ENCODE results near the gene IRX2.

IRX2 gene

GRCh38 chr5:2708751-2709150 lies 42.7 kb downstream of the IRX2 start:
- H3K4me3 ChIP-seq: no peak overlapping the region
- H3K4me1 ChIP-seq: no peaks in the 10 kb centered on the region
- no peaks in the 10 kb centered on the region for H3K9me3 ChIP-seq
- peaks cover 0 to 18% of the 10 kb centered on the region in 2 donors for H3K27me3 ChIP-seq
- H3K27ac ChIP-seq: no peak overlapping the region
- H3K36me3 ChIP-seq: no peaks in the 10 kb centered on the region
- peak in 1 of 2 donors; percentile 42 for DNase-seq
- TF ChIP-seq, protein P1, sequence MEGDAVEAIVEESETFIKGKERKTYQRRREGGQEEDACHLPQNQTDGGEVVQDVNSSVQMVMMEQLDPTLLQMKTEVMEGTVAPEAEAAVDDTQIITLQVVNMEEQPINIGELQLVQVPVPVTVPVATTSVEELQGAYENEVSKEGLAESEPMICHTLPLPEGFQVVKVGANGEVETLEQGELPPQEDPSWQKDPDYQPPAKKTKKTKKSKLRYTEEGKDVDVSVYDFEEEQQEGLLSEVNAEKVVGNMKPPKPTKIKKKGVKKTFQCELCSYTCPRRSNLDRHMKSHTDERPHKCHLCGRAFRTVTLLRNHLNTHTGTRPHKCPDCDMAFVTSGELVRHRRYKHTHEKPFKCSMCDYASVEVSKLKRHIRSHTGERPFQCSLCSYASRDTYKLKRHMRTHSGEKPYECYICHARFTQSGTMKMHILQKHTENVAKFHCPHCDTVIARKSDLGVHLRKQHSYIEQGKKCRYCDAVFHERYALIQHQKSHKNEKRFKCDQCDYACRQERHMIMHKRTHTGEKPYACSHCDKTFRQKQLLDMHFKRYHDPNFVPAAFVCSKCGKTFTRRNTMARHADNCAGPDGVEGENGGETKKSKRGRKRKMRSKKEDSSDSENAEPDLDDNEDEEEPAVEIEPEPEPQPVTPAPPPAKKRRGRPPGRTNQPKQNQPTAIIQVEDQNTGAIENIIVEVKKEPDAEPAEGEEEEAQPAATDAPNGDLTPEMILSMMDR (IDR thresholded peaks at IDR 0.05): no peak
- intact Hi-C loops (cut with DNase I; ENCODE audit: low total_unique reads): no loop called here

- H3K36me3 ChIP-seq: no peaks in the 10 kb centered on the region
- DNase-seq: no peak
- no peak overlapping the region for H3K4me3 ChIP-seq
- H3K4me1 ChIP-seq: no peaks in the 10 kb centered on the region
- no peak overlapping the region for H3K27ac ChIP-seq
- H3K27me3 ChIP-seq: peaks cover 0 to 18% of the 10 kb centered on the region in 2 donors
- TF ChIP-seq, protein P1 (IDR thresholded peaks at IDR 0.05): no peak
- H3K9me3 ChIP-seq: no peaks in the 10 kb centered on the region
- intact Hi-C loops (cut with DNase I; ENCODE audit: low total_unique reads): no loop called here
These were observed 43.3 kb downstream of the IRX2 start for GRCh38 chr5:2708132-2708531.

DNA sequence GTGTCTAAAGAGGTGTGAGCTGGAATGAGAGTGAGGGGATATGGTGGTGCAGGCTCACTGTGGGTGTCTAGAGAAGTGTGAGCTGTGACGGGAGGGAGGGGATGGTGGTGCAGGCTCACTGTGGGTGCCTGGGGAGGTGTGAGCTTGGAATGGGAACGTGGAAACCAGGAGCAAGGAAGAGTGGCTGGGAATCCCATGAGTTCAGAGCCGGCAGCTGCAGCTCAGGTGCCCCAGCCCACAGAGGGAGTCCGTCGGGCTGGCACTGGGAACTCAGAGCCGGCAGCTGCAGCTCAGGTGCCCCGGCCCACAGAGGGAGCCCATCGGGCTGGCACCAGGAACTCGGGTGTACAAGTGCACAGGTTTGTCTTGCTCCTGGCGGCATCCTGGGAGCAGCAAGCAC lies 45.6 kb downstream of the IRX2 start:
- no peak for DNase-seq
- peaks cover 0 to 19% of the 10 kb centered on the region in 2 donors for H3K27me3 ChIP-seq
- no peaks in the 10 kb centered on the region for H3K9me3 ChIP-seq
- no peaks in the 10 kb centered on the region for H3K4me1 ChIP-seq
- TF ChIP-seq, protein P1 (IDR thresholded peaks at IDR 0.05): no peak
- H3K27ac ChIP-seq: no peak overlapping the region
- no peak overlapping the region for H3K4me3 ChIP-seq
- H3K36me3 ChIP-seq: no peaks in the 10 kb centered on the region
- intact Hi-C loops (cut with DNase I; ENCODE audit: low total_unique reads): no loop called here

GRCh38 chr5:2704806-2705645 lies 46.5 kb downstream of the IRX2 start:
- no peak for DNase-seq
- no peaks in the 10 kb centered on the region for H3K4me1 ChIP-seq
- intact Hi-C loops (cut with DNase I; ENCODE audit: low total_unique reads): no loop called here
- no peak overlapping the region for H3K27ac ChIP-seq
- H3K9me3 ChIP-seq: no peaks in the 10 kb centered on the region
- TF ChIP-seq, protein P1 (IDR thresholded peaks at IDR 0.05): no peak
- H3K4me3 ChIP-seq: no peak overlapping the region
- H3K36me3 ChIP-seq: no peaks in the 10 kb centered on the region
- peaks cover 0 to 21% of the 10 kb centered on the region in 2 donors for H3K27me3 ChIP-seq

- TF ChIP-seq, protein P1 (IDR thresholded peaks at IDR 0.05): no peak
- intact Hi-C loops (cut with DNase I; ENCODE audit: low total_unique reads): no loop called here
- no peak for DNase-seq
- H3K9me3 ChIP-seq: no peaks in the 10 kb centered on the region
- H3K27me3 ChIP-seq: peaks cover 0 to 26% of the 10 kb centered on the region in 2 donors
- no peaks in the 10 kb centered on the region for H3K36me3 ChIP-seq
- no peak overlapping the region for H3K27ac ChIP-seq
- no peaks in the 10 kb centered on the region for H3K4me1 ChIP-seq
- H3K4me3 ChIP-seq: no peak overlapping the region
These were observed 47.4 kb downstream of the IRX2 start for GRCh38 chr5:2704111-2704510.
